HUDEP-2 (cell line): Measurements from ENCODE around the gene TNFRSF11A.

Source experiments
- DNase-seq, 76 experiments: peaks; one replicate each; lab custom pipeline; 2025; ENCODE audit not compliant: unreplicated experiment in 76 of 76; lab: John Stamatoyannopoulos, UW

Gene TNFRSF11A

DNA sequence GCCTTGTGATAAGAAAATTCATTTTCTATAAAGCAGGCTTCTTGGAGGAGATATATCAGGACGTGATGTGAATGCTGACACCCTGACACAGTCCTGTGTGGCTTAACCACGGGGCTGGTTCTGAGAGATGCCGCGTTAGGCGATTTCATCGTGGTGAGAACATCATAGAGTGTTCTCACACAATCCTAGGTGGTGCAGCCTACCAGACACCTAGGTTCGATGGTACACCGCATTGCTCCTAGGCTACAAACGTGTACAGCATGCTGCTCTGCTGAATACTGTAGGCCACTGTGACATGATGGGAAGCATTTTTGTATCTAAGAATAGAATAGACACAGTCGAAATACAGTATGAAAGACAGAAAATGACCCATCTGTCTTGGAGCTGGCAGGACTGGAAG lies 82.5 kb downstream of the TNFRSF11A start:
- no peak for DNase-seq

DNA sequence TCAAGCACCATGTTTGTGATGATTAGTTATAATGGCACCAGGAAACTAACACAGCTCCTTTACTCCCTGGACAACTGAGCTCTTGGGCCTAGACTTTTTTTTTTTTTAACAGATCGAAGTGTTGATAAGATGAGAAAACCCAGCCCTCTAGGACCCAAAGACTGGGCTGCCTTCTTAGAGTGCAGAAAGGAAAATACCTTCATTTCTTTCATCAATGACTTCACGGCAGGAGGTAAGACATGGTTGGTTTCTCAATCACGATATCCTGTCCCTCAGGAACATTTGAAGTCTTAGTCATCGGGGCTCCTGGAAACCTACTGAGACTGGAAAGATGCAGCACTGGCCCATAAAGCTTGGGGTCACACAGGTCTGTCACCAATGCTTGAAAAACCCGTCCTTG lies 84.7 kb downstream of the TNFRSF11A start:
- DNase-seq, result no peak

DNA sequence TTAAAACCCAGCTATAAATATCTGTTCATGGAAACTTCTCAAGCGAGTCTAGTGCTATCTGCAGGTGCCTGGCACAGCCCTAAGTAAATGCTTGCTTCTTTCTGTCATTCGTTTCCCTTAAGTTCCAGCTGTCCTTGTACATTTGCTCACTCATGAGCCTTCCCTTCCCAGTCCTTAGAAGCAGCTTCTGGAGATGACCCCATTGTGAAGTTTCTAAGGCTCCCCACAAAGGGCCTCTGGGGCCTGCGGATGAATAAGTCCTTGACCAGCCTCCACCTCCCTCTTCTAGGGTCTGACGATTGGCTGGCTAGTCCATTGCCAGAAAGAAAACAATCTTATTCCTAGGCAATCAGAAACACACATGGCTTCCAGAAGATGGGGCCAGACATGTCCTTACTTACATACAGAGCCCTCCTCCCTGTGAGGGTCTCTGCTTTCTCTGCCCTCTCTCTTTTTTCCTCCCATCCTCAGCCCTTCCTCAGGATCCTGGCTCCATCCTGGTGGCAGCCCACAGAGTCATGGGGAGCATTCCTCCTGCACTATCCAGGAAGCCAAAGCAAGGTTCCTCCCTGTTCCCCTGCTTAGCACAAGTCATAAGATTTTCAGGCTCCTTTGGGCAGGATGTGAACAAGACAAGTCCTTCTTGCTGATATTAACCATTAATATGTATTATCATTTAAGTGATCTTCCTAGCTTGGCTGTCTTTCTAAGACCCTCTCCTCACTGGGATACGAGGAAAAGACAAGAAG lies 87.3 kb downstream of the TNFRSF11A start:
- no peak for DNase-seq

DNA sequence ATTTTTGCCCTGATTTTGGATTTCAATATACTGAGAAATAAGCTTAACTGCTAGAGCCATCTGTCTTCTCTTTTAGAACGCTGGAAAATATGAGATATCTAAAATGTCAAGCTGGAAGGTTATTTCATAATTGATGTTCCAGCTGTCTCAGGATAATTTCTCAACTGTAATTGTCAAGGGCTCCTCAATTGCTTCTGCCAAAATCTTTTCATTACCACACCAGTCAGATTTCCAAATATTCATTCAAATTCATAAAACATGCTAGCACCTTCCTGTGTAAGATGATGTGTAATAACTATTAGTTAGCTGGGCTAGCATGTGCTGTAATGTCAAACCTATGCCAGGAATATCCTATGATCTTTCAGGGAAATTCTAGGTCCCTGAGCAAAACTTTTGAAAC lies 88.1 kb downstream of the TNFRSF11A start:
- no peak for DNase-seq

DNA sequence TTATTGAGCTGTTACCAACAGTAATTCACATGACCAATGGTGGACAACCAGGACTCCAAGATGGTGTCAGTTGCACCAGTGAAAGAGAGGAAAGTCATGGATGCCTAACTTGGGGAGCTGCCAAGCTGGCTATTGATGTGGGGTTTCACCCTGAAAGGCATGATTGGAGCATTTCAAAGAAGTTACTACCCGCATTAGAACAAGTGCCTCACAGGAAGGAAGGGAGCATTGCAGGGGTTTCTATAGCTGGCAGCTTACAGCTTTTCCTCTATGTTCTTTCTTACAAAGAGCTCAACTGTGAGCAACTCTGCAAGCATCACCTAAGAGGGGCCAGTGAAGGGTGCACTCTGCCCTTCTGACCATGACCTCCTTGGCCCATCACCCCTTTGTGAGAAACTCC lies 93.1 kb downstream of the TNFRSF11A start:
- no peak for DNase-seq

DNA sequence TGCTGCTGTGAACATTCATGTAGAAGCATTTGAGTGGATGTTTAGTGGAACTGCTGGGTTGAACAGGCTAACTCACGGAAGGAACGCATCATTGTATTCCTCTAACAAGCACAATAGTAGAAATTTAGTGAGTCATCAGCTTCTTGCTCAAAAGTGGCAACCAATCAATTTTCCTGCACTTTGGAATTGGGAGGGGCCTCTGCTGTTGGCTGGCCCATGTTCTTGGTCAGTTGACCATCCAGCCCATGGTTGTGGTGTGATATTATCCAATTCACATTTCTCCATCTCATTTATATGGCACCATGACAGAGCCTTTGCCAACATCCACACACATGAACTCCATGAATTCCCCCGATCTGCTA lies 95.0 kb downstream of the TNFRSF11A start:
- DNase-seq, result peak in 6 of 76 experiments; percentile 8 to 47 (median 29)

DNA sequence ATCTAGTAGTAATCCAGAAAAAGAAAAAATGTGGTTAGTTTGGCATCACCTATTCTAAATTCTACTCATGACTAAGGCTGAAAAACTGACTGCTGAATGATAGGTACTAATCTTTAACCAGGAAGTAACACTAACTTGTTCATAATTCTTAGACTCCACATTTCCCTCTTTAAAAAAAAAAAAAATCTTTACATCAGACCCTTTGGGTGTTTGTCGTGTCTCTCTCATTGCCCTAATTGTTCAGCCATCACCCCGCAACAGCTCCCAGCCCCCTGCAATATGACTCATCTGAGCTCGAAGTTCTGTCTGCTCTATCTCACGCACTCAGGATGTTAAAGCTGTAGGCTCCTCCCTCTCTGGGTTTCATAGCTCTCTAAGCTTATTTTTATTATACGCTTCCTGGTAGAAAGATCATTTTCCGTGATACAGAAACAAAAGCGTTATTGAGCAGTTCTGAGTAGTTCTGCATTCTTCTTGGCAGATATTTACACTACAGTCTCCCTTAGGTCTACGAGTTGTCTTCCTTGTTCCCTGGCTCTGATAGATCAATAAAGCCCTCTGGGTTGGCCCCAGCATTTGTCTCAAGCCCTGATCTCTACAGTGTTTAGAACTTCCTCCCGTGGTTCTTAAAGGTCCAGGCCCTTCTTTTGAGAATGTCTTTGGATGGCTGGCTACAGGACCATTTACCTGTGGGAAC lies 95.6 kb downstream of the TNFRSF11A start:
- peak in 56 of 76 experiments; percentile 1 to 80 (median 48) for DNase-seq

DNA sequence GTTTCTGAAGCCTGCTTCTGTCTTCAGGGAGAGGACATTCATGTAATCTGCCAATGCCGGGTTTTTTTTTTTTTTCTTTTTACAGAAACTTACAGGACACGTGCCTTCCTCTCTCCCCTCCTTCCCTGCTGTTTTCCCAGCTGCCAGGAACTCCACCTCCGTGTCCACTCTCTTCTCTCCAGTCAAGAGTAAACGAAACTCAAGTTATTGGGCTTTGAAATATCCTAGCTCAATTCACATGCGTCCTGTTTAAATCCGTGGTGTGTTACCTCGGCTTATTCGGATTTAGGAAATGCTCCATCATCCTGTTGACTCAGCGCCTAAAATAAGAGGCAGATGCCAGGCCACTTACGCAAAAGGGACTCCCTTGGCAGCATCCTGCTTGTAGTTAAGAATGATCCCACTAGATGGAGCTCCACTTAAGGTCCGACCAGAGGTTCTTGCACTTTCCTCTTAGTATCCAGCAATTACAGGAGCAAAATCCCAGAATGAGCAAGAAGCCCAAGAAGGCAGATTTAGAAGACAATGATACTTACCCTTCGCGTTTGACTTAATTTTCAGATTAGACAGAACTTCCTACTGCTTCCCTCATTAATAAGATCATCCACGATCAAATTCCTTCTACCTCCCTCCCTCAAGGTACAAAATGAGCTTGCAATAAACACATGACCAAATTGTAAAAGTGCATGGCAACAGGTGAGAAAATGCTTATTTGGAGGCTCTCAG lies 100.5 kb downstream of the TNFRSF11A start:
- DNase-seq, result peak in 70 of 76 experiments; percentile 0 to 91 (median 60)

DNA sequence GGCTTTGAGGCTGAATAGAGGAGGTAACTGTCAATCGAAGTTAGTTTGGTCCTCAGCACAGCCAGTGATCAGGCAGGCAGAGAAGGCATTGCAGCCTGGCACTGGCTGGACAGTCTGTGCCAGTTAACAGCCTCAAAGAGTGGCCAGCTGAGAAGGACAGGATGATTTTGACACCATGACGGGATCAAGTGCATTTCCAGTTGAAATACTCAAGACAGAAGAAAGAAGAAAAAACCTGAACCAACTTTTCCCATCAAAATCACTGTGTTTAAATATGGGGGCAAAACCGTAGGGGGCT lies 101.0 kb downstream of the TNFRSF11A start:
- DNase-seq, result no peak

DNA sequence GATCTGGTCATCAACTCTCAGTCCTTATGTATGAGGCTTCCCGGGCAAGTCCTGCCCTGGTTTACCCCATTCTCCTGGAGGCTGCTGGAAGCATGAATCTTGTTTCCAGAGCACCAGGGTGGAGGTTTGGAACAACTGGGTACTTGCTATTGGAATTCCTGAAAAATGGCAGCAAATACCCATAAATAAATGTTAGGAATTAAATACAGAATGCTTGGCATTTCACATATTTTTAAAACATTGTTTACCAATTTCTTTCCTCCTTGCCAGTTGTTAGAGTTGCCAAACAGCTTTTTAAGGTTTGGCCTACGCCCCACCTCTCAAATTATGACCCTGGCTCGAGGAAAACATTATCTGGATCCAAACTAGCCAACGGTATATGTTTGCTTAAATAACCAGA lies 107.1 kb downstream of the TNFRSF11A start:
- DNase-seq, result no peak

DNA sequence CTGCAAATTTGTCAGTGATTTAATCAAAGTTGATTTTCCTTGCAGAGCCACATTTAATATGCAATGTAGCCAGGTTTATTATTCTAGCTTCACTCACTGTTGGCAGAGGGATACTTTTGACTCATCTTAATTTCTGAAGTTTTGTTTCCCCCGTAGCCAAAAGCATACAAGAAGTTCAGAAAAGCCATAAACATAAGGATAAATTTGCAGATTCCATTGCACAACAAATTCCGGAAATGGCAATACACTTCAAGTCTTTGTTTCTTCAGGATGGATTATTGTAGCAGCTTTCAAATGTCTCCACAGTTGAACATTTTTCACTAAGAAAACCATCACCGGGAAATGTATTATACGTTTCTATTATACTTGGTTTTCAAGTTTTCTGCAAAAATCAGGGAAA lies 109.7 kb downstream of the TNFRSF11A start:
- DNase-seq, result no peak

DNA sequence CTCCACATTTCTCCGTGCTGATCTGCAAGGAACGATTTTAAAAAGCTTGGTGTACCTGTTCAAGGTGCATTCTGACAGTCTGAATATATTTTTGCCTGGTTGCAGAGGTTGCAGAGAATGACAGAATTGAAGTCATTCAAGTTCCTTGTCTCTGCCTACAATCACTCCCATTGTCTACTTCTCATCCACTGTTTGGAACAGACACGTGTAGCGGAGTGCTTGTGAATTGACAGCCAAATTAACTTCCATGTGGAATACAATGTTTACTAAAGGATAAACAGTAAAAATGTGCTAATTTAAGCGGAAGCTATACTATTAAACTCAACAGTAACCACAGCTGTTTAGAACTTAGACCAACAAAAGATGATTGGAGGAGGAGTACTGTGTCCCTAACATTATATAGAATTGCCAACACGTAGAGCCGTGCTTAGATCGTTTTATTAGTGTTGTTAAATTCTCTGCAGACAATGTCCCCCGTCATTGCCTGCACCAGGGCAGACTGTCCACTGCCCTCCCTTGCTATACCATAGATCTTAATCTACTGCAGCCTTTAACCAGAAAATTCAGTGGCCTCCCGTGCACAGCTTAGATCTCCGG lies 110.4 kb downstream of the TNFRSF11A start:
- no peak for DNase-seq

DNA sequence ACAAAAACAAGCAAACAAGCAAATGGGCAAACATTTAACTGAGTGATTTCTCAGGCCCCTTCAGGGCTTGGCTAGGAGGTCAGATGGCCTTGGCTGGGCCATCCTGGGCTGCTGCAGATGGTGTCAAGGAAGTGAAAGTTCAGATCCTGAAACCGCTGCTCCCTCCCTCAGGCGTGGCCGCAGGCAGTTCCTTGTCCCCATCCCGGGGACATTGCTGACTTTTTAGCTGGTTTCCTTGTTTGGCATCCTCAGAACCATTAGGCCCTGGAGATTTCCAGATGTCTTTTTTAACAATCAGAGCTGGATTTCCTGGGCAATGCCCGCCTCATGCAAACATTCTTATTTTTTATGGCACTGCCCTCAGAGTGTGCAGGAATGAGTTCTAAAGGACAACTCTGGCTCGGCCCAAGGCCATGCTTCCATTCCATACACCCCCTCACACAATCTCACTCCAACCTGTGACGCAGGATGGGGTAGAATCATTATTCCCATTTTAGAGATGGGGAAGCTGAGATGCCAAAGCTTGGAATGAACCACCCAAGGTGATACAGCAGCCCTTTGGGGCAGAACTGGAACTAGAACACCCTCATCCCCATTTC lies 111.6 kb downstream of the TNFRSF11A start:
- no peak for DNase-seq

DNA sequence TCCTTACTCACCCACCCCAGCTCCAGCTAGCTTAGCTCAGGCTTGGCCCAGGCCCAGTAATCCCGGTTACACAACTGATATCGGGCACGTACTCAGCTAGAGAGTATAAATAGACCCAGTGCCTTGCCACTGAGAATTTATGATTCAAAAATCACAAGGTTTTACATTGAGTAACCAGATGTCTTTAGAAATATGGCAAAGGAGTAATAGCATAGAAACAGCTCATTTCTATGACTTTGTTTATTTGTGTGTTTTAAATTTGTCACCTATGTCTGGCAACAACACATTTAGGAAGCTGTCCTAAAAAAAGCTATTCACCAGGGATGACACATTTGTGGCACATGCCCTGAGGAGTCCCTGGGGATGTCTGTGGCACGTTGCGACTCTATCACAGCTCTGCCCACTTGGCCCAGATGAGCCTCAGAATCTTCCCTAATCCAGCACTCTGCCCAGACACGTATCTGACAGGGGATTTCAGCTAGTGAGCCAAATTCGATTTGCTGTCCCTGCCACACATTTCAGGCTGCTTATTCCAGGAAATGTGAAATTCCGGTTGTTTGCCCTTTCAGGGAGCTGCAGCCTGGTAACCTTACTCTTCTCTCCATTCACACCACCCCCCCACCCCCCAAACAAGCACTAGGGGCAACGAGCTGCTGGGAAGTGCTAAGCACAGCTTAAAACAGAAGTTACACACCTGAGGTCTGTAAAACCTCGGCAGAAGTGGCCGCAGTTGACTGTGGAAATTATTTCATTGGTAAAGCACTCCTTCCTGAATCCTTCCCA lies 112.3 kb downstream of the TNFRSF11A start:
- no peak for DNase-seq

DNA sequence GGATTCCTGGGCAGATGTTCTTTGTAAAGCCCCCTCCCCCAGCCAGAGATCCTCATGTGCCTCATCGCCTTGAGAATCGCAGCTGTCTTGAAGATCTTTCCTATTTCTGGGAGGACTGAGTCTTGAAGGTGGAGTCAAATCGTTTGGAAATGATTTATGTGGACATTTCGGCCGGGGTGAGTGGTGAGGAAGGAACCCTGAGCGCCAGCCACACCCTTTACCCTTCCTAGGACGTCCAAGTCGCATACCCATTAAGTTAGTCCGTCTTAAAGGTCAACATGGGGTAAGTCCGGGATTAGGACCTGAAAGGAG lies 112.9 kb downstream of the TNFRSF11A start:
- no peak for DNase-seq

DNA sequence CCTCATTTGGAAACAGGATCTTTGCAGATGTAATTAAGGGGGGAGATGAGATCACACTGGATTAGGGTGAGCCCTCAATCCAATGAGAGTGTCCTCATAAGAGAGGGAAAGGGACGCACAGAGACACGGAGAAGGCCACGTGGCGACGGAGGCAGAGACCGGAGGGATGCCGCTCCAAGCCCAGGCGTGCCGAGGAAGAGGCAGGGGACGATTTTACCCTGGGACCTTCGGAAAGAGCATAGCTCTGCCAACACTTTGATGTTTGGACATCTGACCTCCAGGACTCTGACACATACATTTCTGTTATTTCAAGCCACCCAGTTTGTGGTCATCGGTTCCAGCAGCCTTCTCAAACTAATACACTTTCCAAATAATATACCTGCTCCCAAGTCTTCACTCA lies 113.3 kb downstream of the TNFRSF11A start:
- DNase-seq, result no peak

DNA sequence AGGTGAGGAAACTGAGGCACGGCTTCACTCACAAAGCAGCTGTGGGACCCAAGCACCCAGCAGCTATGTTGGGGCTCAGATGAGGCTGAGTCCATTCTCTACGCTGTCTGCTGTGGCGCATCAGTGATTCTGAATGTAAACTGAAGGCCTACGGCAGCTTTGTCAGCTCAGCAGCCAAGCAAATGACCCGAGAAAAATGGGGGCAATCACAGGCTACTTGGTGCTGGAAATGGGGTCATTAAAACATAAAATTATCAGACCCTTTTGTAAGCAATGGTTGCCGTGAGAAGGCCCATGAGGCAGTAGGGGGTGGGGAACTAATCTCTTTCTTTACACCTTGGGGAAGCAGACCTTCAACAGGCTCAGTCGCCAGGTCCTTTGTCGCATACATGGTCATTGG lies 113.8 kb downstream of the TNFRSF11A start:
- no peak for DNase-seq
